Neuronal stem cell (in vitro differentiated cells): ENCODE results near the gene CSF3.
A peak's percentile ranks its signal among the peaks of the same experiment; 100 is the strongest.

Source experiments
- DNase-seq: peaks from one replicate; pipeline ENCODE4 v3.0.0-alpha.2; 2013; ENCODE audit warnings: low spot score
- H2AFZ ChIP-seq: one replicate; pipeline ENCODE4 v1.6.1; 2013; ENCODE audit warnings: mild to moderate bottlenecking, low read length, inconsistent platforms
- H2AK5ac ChIP-seq: 2 replicates; pipeline ENCODE4 v1.6.1; 2013; ENCODE audit warnings: low read depth, mild to moderate bottlenecking, inconsistent platforms, low read length, moderate library complexity, mixed read lengths
- H2BK120ac ChIP-seq: 2 replicates; pipeline ENCODE4 v1.6.1; 2013; ENCODE audit warnings: low read depth, mild to moderate bottlenecking, inconsistent platforms, low read length, moderate library complexity, mixed read lengths
- H2BK12ac ChIP-seq: one replicate; pipeline ENCODE4 v1.6.1; 2013; ENCODE audit warnings: low read length, inconsistent platforms
- H2BK15ac ChIP-seq: 2 replicates; pipeline ENCODE4 v1.6.1; 2013; ENCODE audit warnings: mild to moderate bottlenecking, low read length, inconsistent platforms, mixed read lengths
- H2BK5ac ChIP-seq: one replicate; pipeline ENCODE4 v1.6.1; 2013; ENCODE audit warnings: inconsistent platforms, mild to moderate bottlenecking, low read length, moderate library complexity
- H3K14ac ChIP-seq: one replicate; pipeline ENCODE4 v1.6.1; 2013; ENCODE audit warnings: low read length, inconsistent platforms
- H3K18ac ChIP-seq: 2 replicates; pipeline ENCODE4 v1.6.1; 2013; ENCODE audit warnings: low read length, inconsistent platforms
- H3K23ac ChIP-seq: 2 replicates; pipeline ENCODE4 v1.6.1; 2013; ENCODE audit warnings: low read depth, mild to moderate bottlenecking, mixed read lengths, low read length, inconsistent platforms; ENCODE audit not compliant: poor library complexity
- H3K27ac ChIP-seq: replicated peaks from 3 replicates; pipeline ENCODE4 v1.5.1; 2013; ENCODE audit warnings: low read length, inconsistent platforms
- H3K27me3 ChIP-seq, 3 experiments: 2 replicates each; pipeline ENCODE4 v1.6.1; 2013; ENCODE audit warnings: low read length in 3 of 3, mild to moderate bottlenecking in 2 of 3, inconsistent platforms in 1 of 3, low read depth in 1 of 3, mixed read lengths in 1 of 3, moderate library complexity in 1 of 3; ENCODE audit not compliant: control insufficient read depth in 3 of 3, insufficient read depth in 3 of 3
- H3K36me3 ChIP-seq, 2 donors: replicated peaks in 1 of 2; 2 replicates each; pipeline ENCODE4 v1.6.1; 2013; ENCODE audit warnings: low read length in 2 of 2; ENCODE audit not compliant: control insufficient read depth in 2 of 2, insufficient read depth in 2 of 2
- H3K4ac ChIP-seq: 2 replicates; pipeline ENCODE4 v1.6.1; 2013; ENCODE audit warnings: inconsistent platforms, mild to moderate bottlenecking, low read length, moderate library complexity
- H3K4me1 ChIP-seq, 2 donors: 1 replicate in 1 of 2; 2 replicates in 1 of 2; pipeline ENCODE4 v1.6.1; 2013; ENCODE audit warnings: low read length in 2 of 2, low read depth in 1 of 2; ENCODE audit not compliant: control insufficient read depth in 2 of 2, insufficient read depth in 1 of 2
- H3K4me2 ChIP-seq: one replicate; pipeline ENCODE4 v1.6.1; 2013; ENCODE audit warnings: mild to moderate bottlenecking, low read length, inconsistent platforms; ENCODE audit not compliant: insufficient read depth, poor library complexity, severe bottlenecking
- H3K4me3 ChIP-seq, 2 donors: 2 replicates each; pipeline ENCODE4 v1.5.1; 2013; ENCODE audit warnings: low read length in 2 of 2, mild to moderate bottlenecking in 2 of 2, inconsistent platforms in 1 of 2, moderate library complexity in 1 of 2
- H3K79me1 ChIP-seq: one replicate; pipeline ENCODE4 v1.6.1; 2013; ENCODE audit warnings: low read depth, mild to moderate bottlenecking, inconsistent platforms, low read length, moderate library complexity
- H3K9ac ChIP-seq: one replicate; pipeline ENCODE4 v1.6.1; 2013; ENCODE audit warnings: mild to moderate bottlenecking, low read depth, low read length, inconsistent platforms; ENCODE audit not compliant: poor library complexity
- H3K9me3 ChIP-seq, 2 donors: replicated peaks in 1 of 2; 2 replicates each; pipeline versions ENCODE3 to v1.6.1; 2013; ENCODE audit warnings: low read length in 2 of 2, mild to moderate bottlenecking in 2 of 2, inconsistent platforms in 1 of 2, low read depth in 1 of 2, mixed read lengths in 1 of 2, moderate library complexity in 1 of 2; ENCODE audit not compliant: control insufficient read depth in 2 of 2, insufficient read depth in 1 of 2
- H4K8ac ChIP-seq: one replicate; pipeline ENCODE4 v1.6.1; 2013; ENCODE audit warnings: low read depth, mild to moderate bottlenecking, inconsistent platforms, low read length, moderate library complexity
- H4K91ac ChIP-seq: one replicate; pipeline ENCODE4 v1.6.1; 2013; ENCODE audit warnings: low read length, low read depth, mild to moderate bottlenecking, inconsistent platforms; ENCODE audit not compliant: poor library complexity
- WGBS, 2 donors: extraction: QIAGEN DNeasy Blood & Tissue Kit; methylation state at CpG; one replicate each; pipeline ENCODE4 v1.1.7; 2013; ENCODE audit warnings: missing lambda C conversion rate in 2 of 2, mixed read lengths in 1 of 2; ENCODE audit not compliant: insufficient read length in 2 of 2, insufficient replicate concordance in 1 of 2; ENCODE audit errors: extremely low coverage in 2 of 2; 5-methylcytosine and 5-hydroxymethylcytosine counted together

The CSF3 gene

GRCh38 chr17:39988206-39988810 is 26.9 kb upstream of the CSF3 start:
- Histone ChIP-seq H2BK5ac (no peak overlapping the region), H3K4me3 (no peak overlapping the region), H4K91ac (no peak overlapping the region), H2AFZ (no peak overlapping the region), H3K14ac (no peak overlapping the region), H3K23ac (no peak overlapping the region), H3K27me3 (no peaks in the 10 kb centered on the region), H4K8ac (no peak overlapping the region), H3K4me2 (no peak overlapping the region), H2BK15ac (no peak overlapping the region), H3K9ac (no peak overlapping the region), H2BK12ac (no peak overlapping the region), H3K79me1 (no peaks in the 10 kb centered on the region), H3K4me1 (no peaks in the 10 kb centered on the region), H3K4ac (no peak overlapping the region), H2AK5ac (no peak overlapping the region), H3K36me3 (peaks cover 78 to 98% of the 10 kb centered on the region in 2 donors), H2BK120ac (no peak overlapping the region), H3K27ac (no peak overlapping the region), H3K18ac (no peak overlapping the region), H3K9me3 (no peaks in the 10 kb centered on the region)
- no peak for DNase-seq
- WGBS, 2 donors: no CpG with 5 or more reads among the region's 11 CpGs

- Histone ChIP-seq H2BK120ac (no peak overlapping the region), H3K4me2 (no peak overlapping the region), H3K4ac (no peak overlapping the region), H2BK15ac (no peak overlapping the region), H2BK12ac (no peak overlapping the region), H3K27me3 (no peaks in the 10 kb centered on the region), H3K18ac (no peak overlapping the region), H3K14ac (no peak overlapping the region), H2BK5ac (no peak overlapping the region), H3K36me3 (peaks cover 74 to 89% of the 10 kb centered on the region in 2 donors), H2AFZ (no peak overlapping the region), H4K91ac (no peak overlapping the region), H3K79me1 (no peaks in the 10 kb centered on the region), H3K9ac (no peak overlapping the region), H4K8ac (no peak overlapping the region), H3K23ac (no peak overlapping the region), H3K27ac (no peak overlapping the region), H2AK5ac (no peak overlapping the region), H3K9me3 (no peaks in the 10 kb centered on the region), H3K4me1 (no peaks in the 10 kb centered on the region), H3K4me3 (peak overlapping the region in 1 of 2 donors; percentile 42)
- DNase-seq: no peak
- WGBS, 2 donors: no CpG with 5 or more reads among the region's 11 CpGs
Measured at GRCh38 chr17:39994448-39994847, 20.8 kb upstream of the CSF3 start.

- no peak overlapping the region for H3K4me2 ChIP-seq
- peaks cover 64 to 79% of the 10 kb centered on the region in 2 donors for H3K36me3 ChIP-seq
- H3K14ac ChIP-seq: no peak overlapping the region
- no peaks in the 10 kb centered on the region for H3K27me3 ChIP-seq
- no peak overlapping the region for H3K9ac ChIP-seq
- H3K9me3 ChIP-seq: no peaks in the 10 kb centered on the region
- H3K18ac ChIP-seq: no peak overlapping the region
- no peak overlapping the region for H2BK12ac ChIP-seq
- WGBS, 2 donors: no CpG with 5 or more reads among the region's 6 CpGs
- no peak overlapping the region for H2BK120ac ChIP-seq
- H3K27ac ChIP-seq: no peak overlapping the region
- H3K4me3 ChIP-seq: no peak overlapping the region
- H2BK15ac ChIP-seq: no peak overlapping the region
- H3K79me1 ChIP-seq: no peaks in the 10 kb centered on the region
- H2AFZ ChIP-seq: no peak overlapping the region
- no peak overlapping the region for H2AK5ac ChIP-seq
- H4K8ac ChIP-seq: no peak overlapping the region
- H3K23ac ChIP-seq: peak overlapping the region; percentile 37
- DNase-seq: no peak
- H3K4me1 ChIP-seq: no peaks in the 10 kb centered on the region
- H3K4ac ChIP-seq: no peak overlapping the region
- H4K91ac ChIP-seq: no peak overlapping the region
- no peak overlapping the region for H2BK5ac ChIP-seq
Measured at GRCh38 chr17:39995438-39995837, 19.8 kb upstream of the CSF3 start.

GRCh38 chr17:39996162-39996561 is 19.1 kb upstream of the CSF3 start:
- Histone ChIP-seq H3K14ac (no peak overlapping the region), H2BK5ac (no peak overlapping the region), H3K9me3 (no peaks in the 10 kb centered on the region), H2BK12ac (no peak overlapping the region), H3K18ac (no peak overlapping the region), H2BK15ac (no peak overlapping the region), H2AFZ (no peak overlapping the region), H3K4ac (no peak overlapping the region), H2BK120ac (no peak overlapping the region), H3K4me1 (no peaks in the 10 kb centered on the region), H3K36me3 (peaks cover 60 to 72% of the 10 kb centered on the region in 2 donors), H2AK5ac (no peak overlapping the region), H3K27me3 (no peaks in the 10 kb centered on the region), H3K4me2 (no peak overlapping the region), H3K23ac (no peak overlapping the region), H3K4me3 (no peak overlapping the region), H4K91ac (no peak overlapping the region), H3K9ac (no peak overlapping the region), H3K79me1 (no peaks in the 10 kb centered on the region), H3K27ac (no peak overlapping the region), H4K8ac (no peak overlapping the region)
- no peak for DNase-seq
- WGBS, 2 donors: no CpG with 5 or more reads among the region's 8 CpGs
